ENCODE measurements around the gene GLI3.

- no peak for TF ChIP-seq CTCF (IDR thresholded peaks at IDR 0.05)
- no peak for TF ChIP-seq POLR2A (IDR thresholded peaks at IDR 0.05)
- no peak for TF ChIP-seq POLR2AphosphoS5 (IDR thresholded peaks at IDR 0.05)
- no peak for TF ChIP-seq EP300 (IDR thresholded peaks at IDR 0.05)
Observed at GRCh38 chr7:42074076-42074475, 162.9 kb downstream of the GLI3 start.

Data from stomach (tissue), 4 donors.